ENCODE measurements around the gene HIVEP1. TPM values are rescaled to one million over a fixed set of nuclear protein-coding genes. Genes with fewer than 3 reads are reported as not detected.

The HIVEP1 gene
- total RNA-seq, 1 donor from 2014 or later: 37.1 TPM

DNA sequence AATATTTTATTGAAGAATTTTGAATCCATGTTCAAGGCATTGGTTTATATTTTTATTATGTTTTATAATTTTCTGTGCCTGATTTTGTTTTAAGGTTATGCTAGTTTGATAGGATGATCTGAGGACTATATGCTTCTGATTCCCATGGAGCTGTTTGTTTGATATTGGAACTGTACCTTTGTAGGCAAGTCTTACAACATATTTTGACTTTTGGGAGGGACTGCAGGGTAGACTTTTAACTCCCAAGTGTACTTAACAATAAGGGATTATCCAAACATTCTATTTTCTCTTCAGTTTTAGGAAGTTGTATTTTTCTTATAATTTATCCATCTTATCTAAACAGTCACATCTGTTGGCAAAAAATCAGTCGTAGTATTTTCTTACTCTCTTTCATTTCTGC lies 82.6 kb downstream of the HIVEP1 start:
- Mint-ChIP-seq H3K9me3 (ENCODE audit: unreplicated experiment) (peaks cover 2% of the 10 kb centered on the region), H3K27ac (ENCODE audit: unreplicated experiment) (no peak overlapping the region), H3K4me3 (ENCODE audit: unreplicated experiment) (no peak overlapping the region), H3K36me3 (ENCODE audit: unreplicated experiment) (no peaks in the 10 kb centered on the region), H3K4me1 (ENCODE audit: low read depth, unreplicated experiment) (peaks cover 23% of the 10 kb centered on the region), H3K27me3 (ENCODE audit: unreplicated experiment) (no peaks in the 10 kb centered on the region)
- TF ChIP-seq, protein P1, sequence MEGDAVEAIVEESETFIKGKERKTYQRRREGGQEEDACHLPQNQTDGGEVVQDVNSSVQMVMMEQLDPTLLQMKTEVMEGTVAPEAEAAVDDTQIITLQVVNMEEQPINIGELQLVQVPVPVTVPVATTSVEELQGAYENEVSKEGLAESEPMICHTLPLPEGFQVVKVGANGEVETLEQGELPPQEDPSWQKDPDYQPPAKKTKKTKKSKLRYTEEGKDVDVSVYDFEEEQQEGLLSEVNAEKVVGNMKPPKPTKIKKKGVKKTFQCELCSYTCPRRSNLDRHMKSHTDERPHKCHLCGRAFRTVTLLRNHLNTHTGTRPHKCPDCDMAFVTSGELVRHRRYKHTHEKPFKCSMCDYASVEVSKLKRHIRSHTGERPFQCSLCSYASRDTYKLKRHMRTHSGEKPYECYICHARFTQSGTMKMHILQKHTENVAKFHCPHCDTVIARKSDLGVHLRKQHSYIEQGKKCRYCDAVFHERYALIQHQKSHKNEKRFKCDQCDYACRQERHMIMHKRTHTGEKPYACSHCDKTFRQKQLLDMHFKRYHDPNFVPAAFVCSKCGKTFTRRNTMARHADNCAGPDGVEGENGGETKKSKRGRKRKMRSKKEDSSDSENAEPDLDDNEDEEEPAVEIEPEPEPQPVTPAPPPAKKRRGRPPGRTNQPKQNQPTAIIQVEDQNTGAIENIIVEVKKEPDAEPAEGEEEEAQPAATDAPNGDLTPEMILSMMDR (IDR thresholded peaks at IDR 0.05; ENCODE audit: partially characterized antibody, unreplicated experiment): no peak
- no peak for DNase-seq

DNA sequence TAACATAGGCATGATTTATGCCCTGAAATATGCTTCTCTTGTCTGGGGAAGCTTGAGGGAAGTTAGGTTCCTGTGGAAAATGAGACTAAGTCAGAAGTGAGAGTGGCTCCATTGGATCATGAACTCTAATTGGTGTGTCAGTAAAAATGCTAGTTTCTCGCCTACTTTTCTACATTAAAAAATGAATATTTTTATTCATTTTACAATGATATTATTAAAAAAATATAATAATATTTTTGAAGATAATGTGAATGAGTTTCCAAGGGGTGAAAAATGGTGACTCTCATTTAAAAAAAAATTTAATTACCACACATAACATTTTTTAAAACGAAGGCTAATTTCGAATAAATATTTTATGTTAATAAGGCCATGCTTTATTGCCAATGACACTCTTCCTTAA lies 84.2 kb downstream of the HIVEP1 start:
- no peaks in the 10 kb centered on the region for H3K27me3 Mint-ChIP-seq (ENCODE audit: unreplicated experiment)
- TF ChIP-seq, protein P1 (IDR thresholded peaks at IDR 0.05; ENCODE audit: partially characterized antibody, unreplicated experiment): no peak
- no peaks in the 10 kb centered on the region for H3K36me3 Mint-ChIP-seq (ENCODE audit: unreplicated experiment)
- H3K4me1 Mint-ChIP-seq (ENCODE audit: low read depth, unreplicated experiment): peaks cover 23% of the 10 kb centered on the region
- peaks cover 2% of the 10 kb centered on the region for H3K9me3 Mint-ChIP-seq (ENCODE audit: unreplicated experiment)
- H3K27ac Mint-ChIP-seq (ENCODE audit: unreplicated experiment): no peak overlapping the region
- H3K4me3 Mint-ChIP-seq (ENCODE audit: unreplicated experiment): no peak overlapping the region
- DNase-seq: no peak

DNA sequence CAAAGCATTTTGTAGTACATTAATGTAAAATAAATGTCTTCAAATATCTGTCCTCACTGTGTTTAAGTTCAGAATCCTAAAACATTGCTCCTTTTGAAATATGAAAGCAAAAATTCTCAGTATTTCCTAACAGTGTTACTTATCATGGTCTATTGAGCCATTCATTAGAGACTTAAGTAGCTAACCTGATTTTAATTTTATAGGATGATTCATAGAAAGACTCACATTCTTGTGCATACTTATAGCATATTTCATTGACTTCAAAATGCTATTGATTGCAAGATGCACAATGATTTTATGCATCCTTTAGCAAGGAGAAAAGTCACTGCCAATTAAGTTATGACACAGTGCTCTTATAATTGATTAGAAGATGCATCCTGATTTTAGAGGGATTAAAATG lies 85.7 kb downstream of the HIVEP1 start:
- TF ChIP-seq, protein P1 (IDR thresholded peaks at IDR 0.05; ENCODE audit: partially characterized antibody, unreplicated experiment): no peak
- Mint-ChIP-seq H3K4me3 (ENCODE audit: unreplicated experiment) (peak overlapping the region; percentile 40), H3K27me3 (ENCODE audit: unreplicated experiment) (no peaks in the 10 kb centered on the region)

DNA sequence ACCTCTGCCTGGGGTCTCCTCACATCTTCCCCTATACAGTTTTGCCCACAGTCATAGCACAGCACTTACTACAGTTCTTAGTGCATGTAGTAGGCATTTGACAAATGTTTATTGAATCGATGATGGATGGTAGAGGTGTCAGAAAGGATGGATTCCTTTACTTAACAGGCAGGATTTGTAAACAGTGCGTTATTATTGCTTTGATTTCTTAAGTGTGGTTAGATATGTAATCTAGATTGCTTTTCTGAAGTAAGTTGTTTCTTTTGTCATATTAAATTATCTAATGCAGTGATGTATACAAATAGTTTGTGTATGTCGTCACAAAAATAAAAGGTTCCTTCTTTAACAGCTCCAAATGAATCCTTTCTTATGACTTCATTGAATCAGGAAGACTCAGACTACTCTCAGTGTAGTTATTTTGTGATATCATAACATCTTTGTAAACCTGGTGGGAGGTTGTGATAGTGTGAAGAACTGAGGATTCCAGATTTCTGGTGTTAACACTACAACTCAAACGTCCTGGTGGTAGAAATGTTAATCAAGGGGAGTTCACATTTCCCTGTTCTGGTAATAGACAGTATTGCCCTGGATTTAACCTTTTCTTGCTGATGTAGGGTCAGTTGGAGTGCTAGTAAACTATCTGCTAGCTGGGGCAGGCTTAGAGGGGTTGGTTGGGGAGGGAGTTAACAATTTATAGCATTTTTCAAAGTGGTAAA lies 87.7 kb downstream of the HIVEP1 start:
- H3K4me1 Mint-ChIP-seq (ENCODE audit: low read depth, unreplicated experiment): peaks cover 23% of the 10 kb centered on the region
- no peak overlapping the region for H3K27ac Mint-ChIP-seq (ENCODE audit: unreplicated experiment)
- H3K27me3 Mint-ChIP-seq (ENCODE audit: unreplicated experiment): no peaks in the 10 kb centered on the region
- TF ChIP-seq, protein P1 (IDR thresholded peaks at IDR 0.05; ENCODE audit: partially characterized antibody, unreplicated experiment): no peak
- no peaks in the 10 kb centered on the region for H3K36me3 Mint-ChIP-seq (ENCODE audit: unreplicated experiment)
- H3K4me3 Mint-ChIP-seq (ENCODE audit: unreplicated experiment): no peak overlapping the region
- H3K9me3 Mint-ChIP-seq (ENCODE audit: unreplicated experiment): peaks cover 3% of the 10 kb centered on the region
- no peak for DNase-seq

More for the DNA sequence above, 85.7 kb downstream of the HIVEP1 start:
- peaks cover 3% of the 10 kb centered on the region for H3K9me3 Mint-ChIP-seq (ENCODE audit: unreplicated experiment)
- DNase-seq: no peak
- no peak overlapping the region for H3K27ac Mint-ChIP-seq (ENCODE audit: unreplicated experiment)
- no peaks in the 10 kb centered on the region for H3K36me3 Mint-ChIP-seq (ENCODE audit: unreplicated experiment)
- H3K4me1 Mint-ChIP-seq (ENCODE audit: low read depth, unreplicated experiment): peaks cover 23% of the 10 kb centered on the region

GRCh38 chr6:12101048-12101447 lies 88.9 kb downstream of the HIVEP1 start:
- TF ChIP-seq, protein P1 (IDR thresholded peaks at IDR 0.05; ENCODE audit: partially characterized antibody, unreplicated experiment): no peak
- H3K4me3 Mint-ChIP-seq (ENCODE audit: unreplicated experiment): no peak overlapping the region
- peaks cover 3% of the 10 kb centered on the region for H3K9me3 Mint-ChIP-seq (ENCODE audit: unreplicated experiment)
- no peak overlapping the region for H3K27ac Mint-ChIP-seq (ENCODE audit: unreplicated experiment)
- H3K4me1 Mint-ChIP-seq (ENCODE audit: low read depth, unreplicated experiment): peaks cover 20% of the 10 kb centered on the region
- DNase-seq: no peak
- no peaks in the 10 kb centered on the region for H3K27me3 Mint-ChIP-seq (ENCODE audit: unreplicated experiment)
- H3K36me3 Mint-ChIP-seq (ENCODE audit: unreplicated experiment): no peaks in the 10 kb centered on the region
